GM03348 (cell line): ENCODE results near the gene REPIN1.

Source experiments
- DNase-seq: peaks from one replicate; pipeline ENCODE4 v3.0.0; 2012; ENCODE audit warnings: low spot score

The REPIN1 gene

GRCh38 chr7:150337179-150337578 lies 31.4 kb upstream of the REPIN1 start:
- no peak for DNase-seq

GRCh38 chr7:150337659-150338081 lies 31.0 kb upstream of the REPIN1 start:
- no peak for DNase-seq

DNA sequence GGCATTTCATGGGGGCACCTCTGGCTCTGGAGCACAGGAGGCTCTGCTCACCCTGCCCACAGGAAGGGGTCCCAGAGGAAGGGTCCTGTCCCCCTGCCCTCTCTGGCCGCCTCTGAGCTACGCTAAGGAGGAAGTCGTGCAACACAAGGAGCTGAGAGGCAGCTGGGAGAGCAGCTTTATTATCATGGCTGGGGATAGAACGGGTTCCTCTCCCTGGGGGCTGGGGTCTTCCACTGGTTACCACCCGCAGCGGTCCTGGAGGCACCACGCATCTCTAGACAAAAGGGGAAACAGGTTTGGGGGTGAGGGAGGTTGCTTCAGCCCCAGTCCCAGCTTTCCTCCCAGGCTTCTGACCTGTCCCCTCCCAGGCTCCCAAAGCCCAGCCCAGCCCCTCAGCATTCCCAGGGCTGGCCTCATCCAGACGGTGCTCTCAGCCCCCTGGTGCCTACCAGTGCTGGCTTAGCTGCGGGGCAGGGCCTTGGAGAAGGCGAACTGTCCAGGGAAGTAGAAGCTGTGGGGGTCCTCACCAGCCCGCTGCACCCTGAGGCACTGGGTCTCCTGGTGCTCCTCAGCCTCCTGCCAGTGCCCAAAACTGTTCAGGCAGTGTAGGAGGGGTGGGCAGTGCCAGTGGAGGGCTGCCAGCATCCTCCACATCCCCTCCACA lies 30.3 kb upstream of the REPIN1 start:
- DNase-seq, result no peak

GRCh38 chr7:150339409-150339809 lies 29.2 kb upstream of the REPIN1 start:
- no peak for DNase-seq

GRCh38 chr7:150340024-150340749 lies 28.4 kb upstream of the REPIN1 start:
- peak; percentile 72 for DNase-seq

DNA sequence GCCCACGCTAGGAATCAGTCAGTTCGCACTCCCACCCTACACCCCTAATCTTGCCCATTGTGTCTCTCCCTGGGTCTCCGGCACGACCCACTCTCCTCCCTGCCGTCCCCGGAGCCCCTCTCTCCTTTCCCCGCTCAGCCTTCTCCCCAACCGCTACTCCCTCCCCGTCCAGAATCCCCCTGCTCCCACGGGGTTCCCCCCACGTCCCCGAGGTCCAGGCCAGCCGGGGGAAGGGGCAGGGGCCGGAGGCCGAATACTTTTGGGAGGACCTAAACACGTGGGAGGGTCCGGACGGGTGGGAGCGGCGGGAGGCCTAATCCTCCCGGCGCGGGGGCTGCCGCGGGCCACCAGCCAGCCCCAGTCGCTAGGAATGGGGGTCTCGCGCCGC lies 27.8 kb upstream of the REPIN1 start:
- no peak for DNase-seq

DNA sequence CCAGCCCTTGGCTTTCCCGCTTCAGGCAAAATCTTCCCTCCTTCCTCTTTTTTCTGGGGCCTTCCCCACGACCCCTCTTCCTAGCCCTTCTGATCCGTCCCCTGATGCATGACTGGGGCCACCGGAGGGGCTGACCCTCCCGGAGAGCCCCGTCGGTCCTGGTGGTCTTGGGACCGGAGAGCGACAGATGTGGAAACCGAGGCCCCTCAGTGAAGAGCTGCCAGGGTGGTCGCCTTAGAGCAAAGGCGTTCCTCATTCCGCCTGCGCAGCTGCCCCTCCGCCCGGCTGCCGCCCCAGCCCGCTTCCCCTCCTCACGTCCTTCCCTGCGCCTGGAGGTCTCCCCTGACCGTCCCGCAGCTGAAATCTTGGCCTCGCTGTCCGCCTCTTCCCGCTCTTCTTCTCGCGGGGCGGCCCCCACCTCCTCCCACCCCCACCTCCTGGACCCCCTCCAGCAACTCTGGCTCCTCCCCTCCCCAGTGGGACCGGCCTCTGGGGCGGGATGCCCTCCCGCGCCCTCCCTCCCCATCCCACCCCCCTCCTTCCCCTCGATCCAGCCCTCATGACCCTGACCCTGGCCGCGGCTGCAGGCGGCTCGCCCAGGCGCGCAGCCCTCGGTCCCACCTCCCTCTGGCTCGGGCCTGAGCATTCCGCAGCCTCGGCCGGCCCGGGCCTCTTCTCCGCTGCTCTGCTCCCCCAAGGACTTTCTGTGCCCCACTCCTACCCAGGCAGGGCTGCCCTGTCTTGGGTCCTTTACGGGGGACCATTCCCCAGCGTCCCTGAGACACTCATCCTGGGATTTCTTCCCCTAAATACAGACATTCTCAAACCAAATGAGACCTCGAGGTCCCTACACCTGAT lies 27.1 kb upstream of the REPIN1 start, which contains the start of gene RARRES2:
TSS of gene RARRES2 (minus strand) at position 367 of the 858 bp plus-strand sequence. CDS start 1,020 bp downstream, outside the sequence.
- DNase-seq, result peak; percentile 34

DNA sequence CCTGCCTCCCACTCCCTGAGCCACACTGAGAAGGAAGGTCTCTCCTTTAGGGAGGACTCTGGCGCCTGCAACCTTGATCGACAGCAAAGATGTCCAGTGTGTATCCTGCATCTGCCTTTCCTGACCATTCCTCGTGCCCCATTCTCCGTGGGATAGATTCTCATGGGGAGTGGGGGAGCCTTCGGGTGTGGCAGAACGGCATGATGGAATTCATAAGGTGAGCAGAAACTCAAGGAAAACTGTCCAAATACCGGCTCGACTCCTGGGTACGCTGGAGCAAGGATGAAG lies 26.6 kb upstream of the REPIN1 start:
- DNase-seq, result no peak

DNA sequence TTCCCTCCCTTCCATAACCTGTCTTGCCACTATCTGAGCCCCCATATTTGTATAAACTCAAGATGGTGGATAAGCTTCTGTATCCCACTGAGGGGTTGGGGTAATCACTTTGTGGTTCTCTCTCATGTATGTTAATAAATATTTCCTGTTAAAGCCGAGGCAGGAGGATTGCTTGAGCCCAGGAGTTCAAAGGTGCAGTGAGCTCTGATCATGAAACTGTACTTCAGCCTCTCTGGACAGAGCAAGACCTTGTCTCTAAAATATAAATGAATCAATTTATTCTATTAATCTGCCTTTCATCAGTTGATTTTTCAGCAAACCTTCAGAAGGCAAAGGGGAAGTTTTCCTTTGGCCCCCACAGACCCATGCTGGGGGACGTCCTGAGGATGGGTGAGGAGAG lies 25.4 kb upstream of the REPIN1 start:
- DNase-seq, result no peak

GRCh38 chr7:150344299-150344698 lies 24.3 kb upstream of the REPIN1 start:
- no peak for DNase-seq

- DNase-seq, result no peak
Observed at GRCh38 chr7:150345012-150345411, 23.6 kb upstream of the REPIN1 start.

GRCh38 chr7:150346922-150347321 lies 21.7 kb upstream of the REPIN1 start:
- no peak for DNase-seq

DNA sequence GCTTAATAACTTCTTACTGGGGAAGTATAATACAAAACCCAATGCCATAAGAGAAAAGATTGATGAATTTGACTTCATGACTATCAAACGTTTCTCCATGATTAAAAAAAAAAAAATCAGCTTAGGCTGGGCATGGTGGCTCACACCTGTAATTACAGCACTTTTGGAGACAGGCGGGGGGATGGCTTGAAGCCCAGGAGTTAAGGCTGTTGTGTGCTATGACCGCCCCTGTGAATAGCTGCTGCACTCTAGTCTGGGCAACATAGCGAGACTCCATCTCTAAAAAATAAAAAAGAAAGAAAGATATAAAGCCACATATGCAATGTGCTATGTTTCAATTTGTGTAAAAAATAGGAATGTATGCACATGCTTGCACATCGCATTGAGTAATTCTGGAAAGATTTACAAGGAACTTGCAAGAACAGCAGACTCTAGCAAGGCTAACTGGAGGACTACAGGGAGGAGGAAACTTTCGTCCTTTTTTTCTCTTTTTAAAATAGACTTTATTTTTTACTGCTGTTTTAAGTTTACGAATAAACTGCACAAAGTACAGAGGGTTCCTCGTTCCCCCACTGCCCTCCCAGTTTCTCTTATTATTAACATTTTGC lies 16.9 kb upstream of the REPIN1 start:
- DNase-seq, result no peak

GRCh38 chr7:150355666-150356059 lies 13.0 kb upstream of the REPIN1 start:
- no peak for DNase-seq

DNA sequence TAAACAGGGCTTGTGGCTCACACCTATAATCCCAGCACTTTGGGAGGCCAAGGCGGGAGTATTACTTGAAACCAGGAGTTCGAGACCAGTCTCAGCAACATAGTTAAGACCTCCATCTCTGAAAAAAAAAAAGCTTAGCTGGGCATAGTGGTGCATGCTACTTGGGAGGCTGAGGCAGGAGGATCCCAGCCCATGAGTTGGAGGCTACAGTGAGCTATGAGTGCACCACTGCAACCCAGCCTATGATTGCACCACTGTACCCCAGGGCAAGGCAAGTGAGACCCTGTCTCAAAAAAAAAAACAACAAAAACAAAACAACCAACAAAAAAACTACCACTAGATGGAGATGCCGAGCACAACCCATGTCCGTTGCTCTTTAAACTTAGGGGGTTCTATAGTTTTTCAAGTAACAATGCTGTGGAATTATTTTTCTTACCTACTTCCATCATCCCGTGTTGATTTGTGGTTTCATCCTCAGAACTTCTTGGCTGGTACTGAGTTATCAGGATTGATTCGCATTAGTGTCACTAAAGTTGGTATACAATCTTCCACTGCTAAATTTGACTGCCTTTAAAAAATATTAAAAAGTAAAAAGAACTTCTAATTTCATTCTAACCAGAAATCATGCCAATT lies 12.2 kb upstream of the REPIN1 start:
- DNase-seq, result peak; percentile 57

DNA sequence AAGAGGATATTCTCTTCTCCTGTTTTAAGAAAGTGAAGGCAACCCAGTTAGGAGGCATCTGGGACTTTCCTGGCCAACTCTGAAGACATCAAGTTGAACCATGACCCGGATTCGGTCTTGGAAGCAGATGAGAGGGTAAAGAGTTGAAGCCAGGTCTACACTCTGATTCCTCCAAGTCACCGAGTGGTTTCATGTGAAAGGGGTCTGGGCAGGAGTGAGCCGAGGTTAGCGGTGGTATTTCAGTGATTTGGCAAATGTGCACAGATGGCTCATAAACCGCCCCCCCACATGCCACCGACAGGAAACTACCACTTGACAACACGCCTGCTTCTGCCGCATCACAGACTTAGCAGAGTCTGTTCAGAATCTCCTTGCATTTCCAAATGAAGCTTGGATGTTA lies 11.4 kb upstream of the REPIN1 start:
- DNase-seq, result no peak

DNA sequence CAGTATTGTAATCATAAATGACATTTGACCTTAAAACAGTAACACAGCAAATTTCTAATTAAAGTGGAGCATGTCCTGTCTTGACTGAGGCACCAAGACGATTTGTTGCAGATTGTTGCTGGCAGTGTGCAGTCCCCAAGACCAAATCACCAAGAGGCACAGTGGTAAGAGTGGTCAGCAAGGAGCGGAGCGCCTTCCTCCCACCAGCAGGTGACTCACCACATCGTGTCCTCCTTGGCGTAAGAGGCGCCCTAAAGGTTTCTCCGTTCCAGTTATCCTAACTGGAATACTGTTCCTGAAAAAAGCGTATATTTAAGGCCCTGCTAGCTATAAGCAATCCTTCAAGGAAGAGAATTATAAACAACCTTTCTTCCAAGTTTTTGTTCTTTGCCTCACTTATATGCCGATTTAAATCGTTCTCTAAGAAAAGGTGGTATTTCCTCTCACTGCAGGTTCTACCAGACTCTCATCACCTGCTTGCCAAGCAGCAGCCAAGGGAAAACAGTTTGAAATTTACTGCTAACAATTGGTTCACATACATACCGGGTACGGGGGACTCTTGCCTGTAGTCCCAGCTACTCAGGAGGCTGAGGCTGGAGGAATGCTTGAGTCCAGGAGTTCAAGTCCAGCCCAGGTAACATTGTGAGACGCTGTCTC lies 10.7 kb upstream of the REPIN1 start:
- DNase-seq, result no peak

DNA sequence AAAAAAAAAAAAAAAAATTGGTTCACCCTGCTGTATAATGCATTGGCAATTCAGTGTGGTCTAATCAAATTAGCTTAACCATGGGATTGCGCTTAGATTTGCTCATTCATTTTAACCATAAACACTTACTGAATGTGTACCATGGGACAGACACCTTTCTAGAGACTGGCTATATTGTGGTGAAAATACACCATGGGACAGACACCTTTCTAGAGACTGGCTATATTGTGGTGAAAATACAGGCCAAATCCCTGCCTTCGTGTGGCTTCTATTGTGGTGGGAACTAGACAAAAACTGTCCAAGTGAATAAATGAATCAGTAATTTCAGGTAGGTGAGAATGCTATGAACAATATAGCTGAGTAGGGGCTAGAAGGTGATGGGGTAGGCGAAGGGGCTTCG lies 10.2 kb upstream of the REPIN1 start:
- DNase-seq, result no peak

GRCh38 chr7:150358988-150359621 lies 9.5 kb upstream of the REPIN1 start:
- no peak for DNase-seq

- no peak for DNase-seq
Observed at GRCh38 chr7:150359622-150360362, 8.8 kb upstream of the REPIN1 start.
